Skeletal muscle satellite cell (primary cell): ENCODE results near the gene SIX3.
A peak's percentile ranks its signal among the peaks of the same experiment; 100 is the strongest.

Experiments used
- H3K27me3 ChIP-seq: 2 replicates; pipeline ENCODE4 v1.7.0; 2013; ENCODE audit warnings: low read length; ENCODE audit not compliant: control insufficient read depth, insufficient read depth
- H3K36me3 ChIP-seq: 2 replicates; pipeline ENCODE4 v1.7.0; 2013; ENCODE audit warnings: mild to moderate bottlenecking, control low read depth, low read length; ENCODE audit not compliant: insufficient read depth
- H3K4me1 ChIP-seq: 2 replicates; pipeline ENCODE4 v1.7.0; 2013; ENCODE audit warnings: low read length; ENCODE audit not compliant: control insufficient read depth, insufficient read depth
- H3K4me2 ChIP-seq: 2 replicates; pipeline ENCODE4 v1.7.0; 2013; ENCODE audit warnings: mild to moderate bottlenecking, low read length
- H3K4me3 ChIP-seq: 2 replicates; pipeline ENCODE4 v1.7.0; 2013; ENCODE audit warnings: low read length
- H3K9ac ChIP-seq: 2 replicates; pipeline ENCODE4 v1.7.0; 2013; ENCODE audit warnings: mild to moderate bottlenecking, low read depth, low read length, moderate library complexity
- H3K9me3 ChIP-seq: replicated peaks from 2 replicates; pipeline ENCODE4 v1.7.0; 2013; ENCODE audit warnings: mild to moderate bottlenecking, control low read depth, low read length

Gene SIX3

GRCh38 chr2:44967727-44968432 lies 26.4 kb downstream of the SIX3 start:
- no peak overlapping the region for H3K4me2 ChIP-seq

GRCh38 chr2:44969936-44970335 lies 28.4 kb downstream of the SIX3 start:
- Histone ChIP-seq H3K4me1 (peaks cover 29% of the 10 kb centered on the region), H3K36me3 (no peaks in the 10 kb centered on the region), H3K9me3 (no peaks in the 10 kb centered on the region), H3K27me3 (no peaks in the 10 kb centered on the region), H3K9ac (no peak overlapping the region), H3K4me3 (no peak overlapping the region), H3K4me2 (no peak overlapping the region)

More at GRCh38 chr2:44967727-44968432, 26.4 kb downstream of the SIX3 start:
- Histone ChIP-seq H3K4me1 (peaks cover 32% of the 10 kb centered on the region), H3K9me3 (no peaks in the 10 kb centered on the region), H3K36me3 (no peaks in the 10 kb centered on the region), H3K4me3 (no peak overlapping the region), H3K27me3 (no peaks in the 10 kb centered on the region), H3K9ac (no peak overlapping the region)

GRCh38 chr2:44970846-44971450 lies 29.4 kb downstream of the SIX3 start:
- Histone ChIP-seq H3K4me2 (no peak overlapping the region), H3K4me1 (peaks cover 19% of the 10 kb centered on the region), H3K27me3 (no peaks in the 10 kb centered on the region), H3K9me3 (no peaks in the 10 kb centered on the region), H3K36me3 (no peaks in the 10 kb centered on the region), H3K4me3 (no peak overlapping the region), H3K9ac (no peak overlapping the region)

- H3K4me3 ChIP-seq = no peak overlapping the region
Measured at GRCh38 chr2:44972771-44973535, 31.5 kb downstream of the SIX3 start.

GRCh38 chr2:44974064-44974715 lies 32.7 kb downstream of the SIX3 start:
- no peak overlapping the region for H3K4me2 ChIP-seq
- no peaks in the 10 kb centered on the region for H3K9me3 ChIP-seq
- H3K9ac ChIP-seq = no peak overlapping the region
- H3K4me3 ChIP-seq = no peak overlapping the region
- no peaks in the 10 kb centered on the region for H3K27me3 ChIP-seq
- peaks cover 18% of the 10 kb centered on the region for H3K4me1 ChIP-seq
- no peaks in the 10 kb centered on the region for H3K36me3 ChIP-seq

More at GRCh38 chr2:44972771-44973535, 31.5 kb downstream of the SIX3 start:
- Histone ChIP-seq H3K36me3 (no peaks in the 10 kb centered on the region), H3K4me2 (no peak overlapping the region), H3K9ac (no peak overlapping the region), H3K9me3 (no peaks in the 10 kb centered on the region), H3K4me1 (peaks cover 18% of the 10 kb centered on the region), H3K27me3 (no peaks in the 10 kb centered on the region)

GRCh38 chr2:44975571-44976450 lies 34.3 kb downstream of the SIX3 start:
- no peaks in the 10 kb centered on the region for H3K27me3 ChIP-seq
- no peak overlapping the region for H3K9ac ChIP-seq
- no peaks in the 10 kb centered on the region for H3K9me3 ChIP-seq
- H3K36me3 ChIP-seq = no peaks in the 10 kb centered on the region
- peaks cover 15% of the 10 kb centered on the region for H3K4me1 ChIP-seq
- no peak overlapping the region for H3K4me3 ChIP-seq
- H3K4me2 ChIP-seq = no peak overlapping the region

- Histone ChIP-seq H3K27me3 (no peaks in the 10 kb centered on the region), H3K9ac (no peak overlapping the region)
Measured at GRCh38 chr2:44979581-44979980, 38.1 kb downstream of the SIX3 start.

GRCh38 chr2:44980751-44981713 lies 39.5 kb downstream of the SIX3 start:
- Histone ChIP-seq H3K36me3 (no peaks in the 10 kb centered on the region), H3K9ac (no peak overlapping the region), H3K27me3 (no peaks in the 10 kb centered on the region), H3K9me3 (no peaks in the 10 kb centered on the region), H3K4me2 (no peak overlapping the region), H3K4me3 (no peak overlapping the region), H3K4me1 (no peaks in the 10 kb centered on the region)

More at GRCh38 chr2:44979581-44979980, 38.1 kb downstream of the SIX3 start:
- no peak overlapping the region for H3K4me3 ChIP-seq
- H3K4me1 ChIP-seq = no peaks in the 10 kb centered on the region
- H3K4me2 ChIP-seq = no peak overlapping the region
- H3K36me3 ChIP-seq = no peaks in the 10 kb centered on the region
- H3K9me3 ChIP-seq = no peaks in the 10 kb centered on the region

GRCh38 chr2:44981714-44982108 lies 40.2 kb downstream of the SIX3 start:
- H3K4me3 ChIP-seq = no peak overlapping the region
- H3K36me3 ChIP-seq = no peaks in the 10 kb centered on the region
- H3K4me1 ChIP-seq = no peaks in the 10 kb centered on the region
- no peaks in the 10 kb centered on the region for H3K27me3 ChIP-seq
- peak overlapping the region; percentile 7 for H3K4me2 ChIP-seq
- no peaks in the 10 kb centered on the region for H3K9me3 ChIP-seq
- no peak overlapping the region for H3K9ac ChIP-seq
